Left colon (tissue), 2 donors: ENCODE results near the gene PIGH. TPM values are rescaled to one million over a fixed set of nuclear protein-coding genes. Genes with fewer than 3 reads are reported as not detected.

Source experiments
- total RNA-seq, 2 donors: library from RNA; stranded (reverse); fragmentation: NEBNext Ultra II Directional; extraction: Animal tissue kit (Norgen Biotek cat#: 25700); gene quantifications; one replicate each; pipeline ENCODE4 v1.2.1, GENCODE V29; 2021
- donor health status: DM: no; HTN: no; CAD: no.
- donor health status: DM: yes; HTN: yes; CAD: no.

Gene PIGH
- total RNA-seq, 2 donors from 2014 or later: 14.0 to 14.3 TPM

Other genes with a start within 250 kb of the PIGH start
- gene ATP6V1D, start 240.5 kb downstream of the PIGH start, total RNA-seq: 10 to 100 TPM; 80.3 to 91.2 TPM
- gene EIF2S1, start 239.9 kb downstream of the PIGH start, total RNA-seq: 10 to 100 TPM; 58.1 to 66.2 TPM
- 10 to 100 TPM; 41.7 to 52.2 TPM for gene PLEK2, start 188.1 kb downstream of the PIGH start, total RNA-seq
- gene TMEM229B, start 111.5 kb downstream of the PIGH start, total RNA-seq: 10 to 100 TPM in 1 of 2 donors, 1 to 10 TPM in 1; 5.0 to 10.3 TPM
- gene PLEKHH1, start 67.0 kb downstream of the PIGH start, total RNA-seq: 10 to 100 TPM; 54.0 to 63.2 TPM
- 10 to 100 TPM in 1 of 2 donors, under 1 TPM in 1; 0.85 to 18.1 TPM for gene ARG2, start 19.7 kb upstream of the PIGH start, total RNA-seq
- gene VTI1B, start 74.4 kb upstream of the PIGH start, total RNA-seq: 100 to 1,000 TPM; 120 to 135 TPM
- gene RDH11, start 95.5 kb upstream of the PIGH start, total RNA-seq: 10 to 100 TPM; 40.6 to 48.1 TPM
- gene RDH12, start 101.6 kb upstream of the PIGH start, total RNA-seq: not detected
- 10 to 100 TPM; 19.9 to 20.7 TPM for gene ZFYVE26, start 216.3 kb upstream of the PIGH start, total RNA-seq
- gene RAD51B, start 219.5 kb upstream of the PIGH start, total RNA-seq: 10 to 100 TPM; 13.7 to 16.8 TPM